GM19240 (cell line): ENCODE results near the gene PAXIP1.
"Not testable (repeated sequence)": the region's sequence is repeated elsewhere in the genome, so short reads cannot be mapped to it uniquely, and the experiment has no call there.

ENCODE experiments used
- DNase-seq: peaks from one replicate; pipeline ENCODE4 v3.0.0; 2011; ENCODE audit warnings: low spot score; ENCODE audit not compliant: insufficient read length

Gene PAXIP1

DNA sequence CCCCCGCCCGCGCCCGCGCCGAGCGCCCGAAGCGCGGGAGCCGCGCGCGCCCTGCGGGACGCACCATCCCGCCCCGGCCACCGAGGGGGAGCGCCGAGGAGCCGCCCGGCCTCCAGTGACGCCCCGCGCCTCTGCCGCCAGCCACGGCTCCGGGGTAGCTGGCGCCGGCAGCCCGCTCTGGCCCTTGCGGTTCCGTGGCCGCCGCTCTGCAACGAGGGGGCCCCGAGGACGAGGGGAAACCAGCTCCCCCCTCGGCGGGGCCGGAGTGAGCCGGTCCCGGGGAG lies at the start of gene PAXIP1:
Gene PAXIP1 (minus strand): TSS at position 33 of the 284 bp plus-strand sequence. CDS start 195 bp downstream, outside the sequence.
- peak; percentile 38 for DNase-seq

DNA sequence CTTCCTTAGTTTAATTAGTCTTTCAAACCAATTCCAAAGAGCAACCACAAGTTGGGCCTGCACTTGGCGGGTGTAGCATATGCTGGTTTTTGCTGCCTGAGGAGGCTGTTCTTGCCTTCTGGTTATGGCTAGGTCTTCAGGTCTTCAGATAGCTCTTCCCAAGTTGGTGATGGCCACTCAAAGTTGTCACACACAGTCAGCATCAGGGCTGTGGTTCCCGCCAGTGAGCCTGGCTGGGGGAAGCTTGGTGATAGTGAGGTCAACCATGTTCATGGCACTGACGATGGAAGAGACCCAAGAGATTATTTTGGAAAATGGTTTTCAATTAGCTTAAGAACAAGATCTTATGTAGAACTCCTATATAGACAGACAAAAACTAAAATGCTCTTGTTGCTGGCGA lies 48.4 kb upstream of the PAXIP1 start:
- no peak for DNase-seq

DNA sequence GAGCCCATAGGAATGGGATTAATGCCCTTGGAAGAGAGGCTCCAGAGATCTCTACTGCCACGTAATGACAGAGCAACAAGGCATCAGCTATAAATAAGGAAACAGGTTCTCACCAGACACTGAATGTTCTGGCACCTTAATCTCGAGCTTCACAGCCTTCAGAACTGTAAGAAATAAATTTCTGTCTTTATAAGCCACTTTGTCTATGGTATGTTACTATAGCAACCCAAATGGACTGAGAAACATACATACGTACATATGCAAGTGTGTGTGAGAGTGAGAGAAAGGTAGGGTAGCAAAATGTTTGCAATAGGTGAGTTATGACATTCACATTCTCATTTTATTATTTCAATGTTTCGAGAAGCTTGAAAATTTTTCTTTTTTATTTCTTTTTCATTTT lies 45.1 kb upstream of the PAXIP1 start:
- no peak for DNase-seq

DNA sequence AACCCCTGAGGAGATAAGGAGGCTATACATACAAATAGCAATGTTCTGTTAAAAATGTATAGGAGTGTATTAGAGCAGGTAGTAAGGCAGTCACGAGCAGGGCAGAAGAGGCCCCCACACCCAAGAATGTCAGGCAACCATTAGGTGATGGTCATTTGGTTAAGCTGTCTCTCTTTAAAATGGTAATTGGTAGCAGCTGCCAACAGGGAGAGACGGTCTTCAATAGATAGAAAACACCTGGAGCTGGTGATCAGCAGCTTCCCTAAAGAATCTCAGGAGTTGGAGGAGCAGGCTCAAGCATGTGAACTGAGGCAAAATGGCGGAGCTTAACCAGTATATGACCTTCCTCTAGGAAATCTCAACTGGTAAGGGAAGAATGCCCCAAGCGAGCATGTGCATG lies 40.8 kb upstream of the PAXIP1 start:
- no peak for DNase-seq

DNA sequence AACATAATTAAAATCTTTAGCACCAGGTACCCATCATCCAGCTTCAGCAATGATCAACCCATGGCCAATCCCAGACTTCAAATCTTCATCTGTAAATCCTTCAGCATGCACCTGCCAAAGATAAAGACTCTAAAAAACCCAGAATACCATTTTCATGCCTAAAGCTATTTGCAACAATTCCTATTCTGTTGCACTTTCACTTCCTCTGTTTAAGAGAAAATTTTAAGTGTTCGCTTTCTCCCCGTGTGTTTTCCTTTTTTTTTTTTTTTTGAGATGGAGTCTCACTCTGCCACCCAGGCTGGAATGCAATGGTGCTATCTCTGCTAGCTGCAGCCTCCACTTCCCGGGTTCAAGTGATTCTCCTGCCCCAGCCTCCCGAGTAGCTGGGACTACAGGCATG lies 35.4 kb upstream of the PAXIP1 start:
- DNase-seq: no peak

DNA sequence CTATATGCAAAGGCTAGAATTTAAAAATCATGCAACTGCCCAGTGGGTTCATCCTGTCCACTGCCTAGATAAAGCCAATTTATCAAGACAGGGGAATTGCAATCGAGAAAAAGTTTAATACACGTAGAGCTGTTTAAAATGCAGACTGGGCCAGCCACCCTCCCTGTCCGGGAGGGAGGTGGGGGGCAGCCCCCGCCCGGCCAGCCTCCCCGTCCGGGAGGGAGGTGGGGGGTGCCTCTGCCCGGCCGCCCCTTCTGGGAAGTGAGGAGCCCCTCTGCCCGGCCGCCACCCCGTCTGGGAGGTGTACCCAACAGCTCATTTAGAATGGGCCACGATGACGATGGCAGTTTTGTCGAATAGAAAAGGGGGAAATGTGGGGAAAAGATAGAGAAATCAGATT lies 31.6 kb upstream of the PAXIP1 start:
- DNase-seq: not testable (repeated sequence)

GRCh38 chr7:155032978-155033377 lies 30.1 kb upstream of the PAXIP1 start:
- DNase-seq: no peak

GRCh38 chr7:155027879-155028278 lies 25.0 kb upstream of the PAXIP1 start:
- no peak for DNase-seq

- no peak for DNase-seq
Observed at GRCh38 chr7:155021699-155022145, 18.8 kb upstream of the PAXIP1 start.

- no peak for DNase-seq
Observed at GRCh38 chr7:155020996-155021395, 18.1 kb upstream of the PAXIP1 start.

- no peak for DNase-seq
Observed at GRCh38 chr7:155017834-155018233, 14.9 kb upstream of the PAXIP1 start.

GRCh38 chr7:155011086-155011485 lies 8.2 kb upstream of the PAXIP1 start:
- DNase-seq: no peak

DNA sequence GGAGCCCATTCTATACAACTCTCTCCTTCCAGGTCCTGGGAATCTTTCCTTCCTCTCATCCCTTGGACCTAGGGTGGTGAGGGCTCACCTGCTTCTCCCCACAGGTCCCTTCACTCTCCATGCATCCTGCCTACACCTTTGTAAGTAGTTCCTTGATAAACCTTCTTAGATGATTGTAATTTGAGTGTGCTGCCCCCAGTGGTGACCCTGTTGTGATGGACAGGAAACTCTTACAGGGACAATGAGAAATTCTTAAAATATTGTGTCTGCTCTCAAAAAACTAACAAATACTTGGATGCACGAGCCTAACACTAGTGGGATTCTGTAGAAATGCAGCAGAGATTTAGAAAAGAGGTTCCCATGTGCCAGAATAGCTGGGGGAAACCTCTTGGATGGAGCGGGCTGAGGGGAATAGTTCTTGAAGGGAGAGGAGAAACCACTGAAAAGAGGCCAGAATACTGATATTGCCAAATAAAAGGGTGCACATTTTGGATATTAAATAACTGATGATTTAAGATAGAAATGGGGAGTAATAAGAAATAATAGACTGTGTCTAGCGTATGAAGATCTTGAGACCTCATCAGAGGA lies 6.7 kb upstream of the PAXIP1 start:
- no peak for DNase-seq

- no peak for DNase-seq
Observed at GRCh38 chr7:155007947-155008346, 5.0 kb upstream of the PAXIP1 start.

- DNase-seq: peak; percentile 87
Observed at GRCh38 chr7:155003376-155004214, 671 bp upstream of the PAXIP1 start.

DNA sequence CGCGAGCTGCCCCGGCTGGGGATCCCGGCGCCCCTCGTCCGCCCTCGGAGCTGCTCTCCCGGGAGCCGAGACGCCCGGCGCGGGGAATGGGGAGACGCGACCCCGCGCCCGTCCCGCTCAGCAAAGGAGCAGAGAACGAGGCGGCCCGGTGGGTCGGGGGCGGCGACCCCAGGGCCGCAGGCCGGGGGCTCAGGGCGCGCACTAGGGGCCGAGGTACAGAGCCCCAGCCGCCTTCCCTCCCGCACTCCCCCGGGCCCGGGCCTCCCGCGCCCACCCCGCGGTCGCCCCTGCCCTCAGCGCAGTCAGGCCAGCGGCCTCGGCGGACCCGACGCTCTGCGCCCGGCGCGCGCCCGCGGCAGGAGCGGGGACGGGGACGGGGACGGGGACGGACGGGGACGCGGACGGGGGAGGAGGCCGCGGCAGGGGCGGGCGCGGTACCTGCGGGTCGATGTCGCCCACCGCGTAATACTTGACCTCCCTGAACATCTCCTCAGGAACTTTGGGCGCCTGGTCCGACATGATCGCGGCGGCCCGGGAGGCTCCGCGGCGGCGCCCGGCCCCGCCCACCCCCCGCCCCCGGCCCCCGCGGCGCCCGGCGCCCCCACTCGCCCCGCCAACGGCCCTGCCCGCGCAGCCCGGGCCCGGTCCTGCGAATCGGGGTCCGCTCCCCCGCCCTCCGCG lies 373 bp downstream of the PAXIP1 start:
- peak; percentile 10 for DNase-seq

DNA sequence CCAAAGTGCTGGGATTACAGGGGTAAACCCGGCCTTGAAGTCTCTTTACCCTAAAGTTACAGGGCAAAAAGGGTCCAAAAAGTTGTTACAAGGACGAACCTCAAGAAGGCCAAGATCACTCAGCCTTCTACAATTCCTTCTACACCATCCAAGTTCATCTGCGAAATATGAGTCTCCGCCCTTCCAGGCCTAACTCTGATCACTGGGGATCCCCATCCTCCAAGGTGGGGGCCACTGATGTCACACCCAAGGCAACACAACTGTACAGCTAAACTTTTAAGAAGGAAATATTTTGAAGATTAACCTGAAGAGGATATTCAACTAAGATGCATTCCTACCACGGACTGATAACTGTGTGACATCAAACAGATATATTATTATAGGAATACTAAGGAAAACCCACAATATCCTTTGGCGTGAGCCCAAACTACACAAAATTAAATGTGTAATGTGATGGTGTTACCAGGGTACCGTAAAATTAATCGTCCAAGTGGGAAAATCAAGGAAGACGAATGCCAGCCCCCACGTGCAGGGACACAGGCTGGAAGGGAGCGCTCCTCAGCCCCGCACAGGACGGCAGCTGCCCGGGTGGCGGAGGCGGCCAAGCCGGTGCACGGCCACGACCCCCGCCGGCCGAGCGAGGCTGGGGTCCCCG lies 1.0 kb downstream of the PAXIP1 start:
- DNase-seq: no peak

DNA sequence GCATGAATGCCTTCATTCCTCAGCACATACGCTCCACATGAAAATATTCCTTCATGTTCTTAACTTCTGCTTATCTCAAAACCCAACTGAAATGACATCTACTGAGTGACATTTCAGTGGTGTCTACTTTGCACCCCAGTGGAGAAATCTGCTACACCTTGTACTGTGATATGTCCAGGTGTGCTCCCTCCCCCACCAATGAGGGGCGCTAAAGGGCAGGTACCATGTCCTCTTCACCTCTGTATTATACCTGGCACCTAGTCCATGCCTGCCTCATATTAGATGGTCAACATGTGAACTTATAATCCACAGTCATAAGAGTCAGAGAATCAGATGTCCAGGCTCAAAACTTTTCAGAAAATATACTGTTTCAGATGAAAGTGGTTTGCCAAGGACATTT lies 2.1 kb downstream of the PAXIP1 start:
- no peak for DNase-seq

- no peak for DNase-seq
Observed at GRCh38 chr7:154998481-154998880, 4.4 kb downstream of the PAXIP1 start.

GRCh38 chr7:154997840-154998370 lies 5.0 kb downstream of the PAXIP1 start:
- no peak for DNase-seq

DNA sequence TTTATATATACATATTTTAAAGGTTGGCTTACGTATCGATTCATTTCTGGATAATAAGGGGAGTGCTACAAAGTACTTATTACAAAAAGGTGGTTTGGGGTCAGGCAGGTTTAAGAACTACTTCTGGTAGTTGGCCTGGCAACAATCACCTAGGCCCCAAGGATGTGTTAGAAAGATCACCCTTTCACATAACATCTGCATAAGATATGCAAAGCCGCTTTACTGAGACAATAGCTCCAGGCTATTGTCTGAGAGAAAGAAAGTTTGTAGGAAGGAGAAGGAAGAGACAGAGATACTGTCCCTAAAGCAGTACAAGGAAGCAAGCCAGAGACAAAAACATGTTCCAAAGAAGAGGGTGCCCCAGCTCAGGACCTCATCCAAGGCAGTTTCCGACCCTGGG lies 6.2 kb downstream of the PAXIP1 start:
- DNase-seq: no peak

GRCh38 chr7:154996101-154996500 lies 6.8 kb downstream of the PAXIP1 start:
- no peak for DNase-seq
